K562 (cell line): ENCODE measurements around the gene H2BK1. TPM values are rescaled to one million over a fixed set of nuclear protein-coding genes. Genes with fewer than 3 reads are reported as not detected.

ENCODE experiments used
- CTCFL ChIP-seq: IDR thresholded peaks from 2 replicates; pipeline ENCODE4 v1.6.1; 2011; ENCODE audit warnings: borderline replicate concordance, low read depth, mild to moderate bottlenecking, moderate library complexity, low read length; ENCODE audit not compliant: insufficient read depth, poor library complexity, severe bottlenecking
- DLX4 ChIP-seq: fragments of 250-450 bp; sonication (Bioruptor Pico); IDR thresholded peaks from 2 replicates; pipeline ENCODE4 v1.6.1; 2021; ENCODE audit warnings: mild to moderate bottlenecking
- DPF2 ChIP-seq: fragments of 450-650 bp; IDR thresholded peaks from 2 replicates; pipeline ENCODE4 v1.6.1; 2016
- HBP1 ChIP-seq: fragments of 450-650 bp; formaldehyde crosslinking; IDR thresholded peaks from 2 replicates; pipeline ENCODE4 v1.4.0; 2022; ENCODE audit warnings: missing genetic modification characterization
- HDAC8 ChIP-seq: fragments of 450-650 bp; IDR thresholded peaks from 2 replicates; pipeline ENCODE4 v1.6.1; 2016; ENCODE audit warnings: mild to moderate bottlenecking, missing genetic modification characterization, moderate library complexity, missing compliant biosample characterization
- MTA3 ChIP-seq: fragments of 450-650 bp; formaldehyde crosslinking; IDR thresholded peaks from 2 replicates; pipeline ENCODE4 v1.6.1; 2017; ENCODE audit warnings: mild to moderate bottlenecking, borderline replicate concordance
- MXI1 ChIP-seq: IDR thresholded peaks from 2 replicates; pipeline ENCODE4 v1.6.1; 2011; ENCODE audit warnings: low read depth, mild to moderate bottlenecking, improper control_type of control experiment, low read length
- PKNOX1 ChIP-seq: fragments of 450-650 bp; IDR thresholded peaks from 2 replicates; pipeline ENCODE4 v1.6.1; 2016
- PML ChIP-seq: IDR thresholded peaks from 2 replicates; pipeline ENCODE4 v1.6.1; 2012; ENCODE audit warnings: low read length, inconsistent platforms
- PTTG1 ChIP-seq: fragments of 450-650 bp; IDR thresholded peaks from 2 replicates; pipeline ENCODE4 v1.6.1; 2016; ENCODE audit warnings: low read depth, mild to moderate bottlenecking, missing genetic modification characterization, missing compliant biosample characterization
- ZBED1 ChIP-seq: IDR thresholded peaks from 2 replicates; pipeline ENCODE4 v1.6.1; 2014
- ZBTB1 ChIP-seq: sonication (generic); formaldehyde crosslinking; IDR thresholded peaks from 2 replicates; pipeline ENCODE4 v1.8.1; 2023; ENCODE audit warnings: missing genetic modification reagents, low read depth, mild to moderate bottlenecking, borderline replicate concordance
- ZFP91 ChIP-seq: sonication (generic); formaldehyde crosslinking; IDR thresholded peaks from 2 replicates; pipeline ENCODE4 v1.8.0; 2022; ENCODE audit warnings: mild to moderate bottlenecking, missing genetic modification reagents
- ZKSCAN3 ChIP-seq: fragments of 250-450 bp; sonication (Bioruptor Pico); IDR thresholded peaks from 2 replicates; pipeline ENCODE4 v1.4.0; 2020
- ZMIZ1 ChIP-seq, 2 experiments: fragments of 150-350 bp in 1 of 2; IDR thresholded peaks; 2 replicates each; pipeline ENCODE4 v1.6.1; 2012 to 2016; ENCODE audit warnings: low read depth in 2 of 2, low read length in 2 of 2, mild to moderate bottlenecking in 1 of 2, moderate library complexity in 1 of 2
- ZNF23 ChIP-seq: fragments of 250-450 bp; sonication (Bioruptor Pico); IDR thresholded peaks from 2 replicates; pipeline ENCODE4 v1.4.0; 2020; ENCODE audit warnings: mild to moderate bottlenecking
- ZNF408 ChIP-seq: fragments of 250-450 bp; sonication (Bioruptor Pico); IDR thresholded peaks from 2 replicates; pipeline ENCODE4 v1.4.0; 2020; ENCODE audit warnings: low read depth, mild to moderate bottlenecking, moderate library complexity
- ZNF668 ChIP-seq: fragments of 250-450 bp; sonication (Bioruptor Pico); IDR thresholded peaks from 2 replicates; pipeline ENCODE4 v1.8.0; 2022; ENCODE audit warnings: mild to moderate bottlenecking, inconsistent platforms
- ZNF77 ChIP-seq: fragments of 250-450 bp; sonication (Bioruptor Pico); IDR thresholded peaks from 2 replicates; pipeline ENCODE4 v1.5.0; 2020
- polyA plus RNA-seq, 8 experiments: library from polyadenylated mRNA; depleted of rRNA in 4 of 8; stranded (reverse) in 5 of 8; unstranded in 3 of 8; fragments of >200 nt; fragmentation: Nextera tagmentation in 2 of 8; fragmentation: Illumina TruSeq in 1 of 8; extraction: Ambion mirVana in 2 of 8; extraction: Trizol in 1 of 8; gene quantifications; 2 replicates each; pipeline versions ENCODE4 v1.2.1 to v1.2.3, GENCODE V29; 2011 to 2014; ENCODE audit warnings: inconsistent platforms in 1 of 8, missing spikeins in 1 of 8
- total RNA-seq, 7 experiments: library from RNA; depleted of rRNA in 6 of 7; stranded (reverse); fragments of >200 nt in 6 of 7; fragmentation: Illumina TruSeq in 2 of 7; extraction: Trizol in 2 of 7; gene quantifications; 2 replicates each; pipeline versions ENCODE4 v1.2.1 to v1.2.3, GENCODE V29; 2011 to 2021; ENCODE audit warnings: low replicate concordance in 1 of 7

The H2BK1 gene
- total and polyA plus RNA-seq, 9 of the 15 experiments (the other 6 are each of a cell fraction or from before 2014, with no cell fraction given), result not detected

GRCh38 chr7:151248346-151249033 is 38.2 kb upstream of the H2BK1 start, which contains the start of gene SMARCD3 (continued):
- TF ChIP-seq CTCFL (no peak), ZNF77 (no peak), PKNOX1 (no peak), ZNF408 (CRISPR knock-in tag) (no peak), ZNF668 (CRISPR knock-in tag) (no peak), HBP1 (CRISPR knock-in tag) (no peak), HDAC8 (tag) (no peak; the same call in 1 of the 2 replicates), PML (no peak), PTTG1 (tag) (no peak), MTA3 (no peak), ZKSCAN3 (CRISPR knock-in tag) (no peak), ZBTB1 (CRISPR knock-in tag) (no peak), ZNF23 (CRISPR knock-in tag) (no peak), DLX4 (no peak), MXI1 (no peak), DPF2 (peak; percentile 75), ZBED1 (no peak), ZMIZ1 (IDR thresholded peaks at IDR 0.05; ENCODE audit: low read depth in 2 of 2, low read length in 2 of 2) (no peak), ZFP91 (CRISPR knock-in tag) (no peak)
